HepG2 (cell line): Measurements from ENCODE around the gene PSRC1.
"Not testable (repeated sequence)": the region's sequence is repeated elsewhere in the genome, so short reads cannot be mapped to it uniquely, and the experiment has no call there.

Experiments
- NFIC ChIP-seq: IDR thresholded peaks from 2 replicates; pipeline ENCODE4 v1.6.1; 2012; ENCODE audit warnings: mild to moderate bottlenecking, low read length, inconsistent platforms
- TF ChIP-seq, protein P1 (sequence below), 2 experiments: IDR thresholded peaks; 2 replicates each; pipeline ENCODE4 v1.6.1; 2011 to 2012; ENCODE audit warnings: low read length in 2 of 2, borderline replicate concordance in 1 of 2, low read depth in 1 of 2, mild to moderate bottlenecking in 1 of 2, moderate library complexity in 1 of 2

DNA sequence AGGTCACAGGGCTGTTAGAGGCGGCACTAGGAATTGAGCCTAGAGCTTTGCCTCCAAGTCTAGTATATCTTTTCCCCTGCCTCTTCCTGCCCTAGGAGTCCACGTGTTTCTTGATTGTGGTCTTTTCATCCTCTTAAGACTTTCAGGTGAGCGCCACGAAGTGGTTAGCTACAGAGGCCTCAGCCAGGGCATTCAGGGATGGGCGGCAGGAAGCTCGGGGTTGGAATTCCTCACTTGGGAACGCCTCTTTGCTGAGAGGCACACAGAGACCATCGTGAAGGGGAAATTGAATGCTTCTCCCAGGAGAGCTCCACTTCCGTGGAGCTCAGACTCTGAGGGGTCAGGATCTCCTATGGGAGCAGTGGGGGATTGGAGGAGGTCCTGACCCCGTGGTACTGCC, 23.0 kb upstream of the PSRC1 start:
- TF ChIP-seq, protein P1, sequence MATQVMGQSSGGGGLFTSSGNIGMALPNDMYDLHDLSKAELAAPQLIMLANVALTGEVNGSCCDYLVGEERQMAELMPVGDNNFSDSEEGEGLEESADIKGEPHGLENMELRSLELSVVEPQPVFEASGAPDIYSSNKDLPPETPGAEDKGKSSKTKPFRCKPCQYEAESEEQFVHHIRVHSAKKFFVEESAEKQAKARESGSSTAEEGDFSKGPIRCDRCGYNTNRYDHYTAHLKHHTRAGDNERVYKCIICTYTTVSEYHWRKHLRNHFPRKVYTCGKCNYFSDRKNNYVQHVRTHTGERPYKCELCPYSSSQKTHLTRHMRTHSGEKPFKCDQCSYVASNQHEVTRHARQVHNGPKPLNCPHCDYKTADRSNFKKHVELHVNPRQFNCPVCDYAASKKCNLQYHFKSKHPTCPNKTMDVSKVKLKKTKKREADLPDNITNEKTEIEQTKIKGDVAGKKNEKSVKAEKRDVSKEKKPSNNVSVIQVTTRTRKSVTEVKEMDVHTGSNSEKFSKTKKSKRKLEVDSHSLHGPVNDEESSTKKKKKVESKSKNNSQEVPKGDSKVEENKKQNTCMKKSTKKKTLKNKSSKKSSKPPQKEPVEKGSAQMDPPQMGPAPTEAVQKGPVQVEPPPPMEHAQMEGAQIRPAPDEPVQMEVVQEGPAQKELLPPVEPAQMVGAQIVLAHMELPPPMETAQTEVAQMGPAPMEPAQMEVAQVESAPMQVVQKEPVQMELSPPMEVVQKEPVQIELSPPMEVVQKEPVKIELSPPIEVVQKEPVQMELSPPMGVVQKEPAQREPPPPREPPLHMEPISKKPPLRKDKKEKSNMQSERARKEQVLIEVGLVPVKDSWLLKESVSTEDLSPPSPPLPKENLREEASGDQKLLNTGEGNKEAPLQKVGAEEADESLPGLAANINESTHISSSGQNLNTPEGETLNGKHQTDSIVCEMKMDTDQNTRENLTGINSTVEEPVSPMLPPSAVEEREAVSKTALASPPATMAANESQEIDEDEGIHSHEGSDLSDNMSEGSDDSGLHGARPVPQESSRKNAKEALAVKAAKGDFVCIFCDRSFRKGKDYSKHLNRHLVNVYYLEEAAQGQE (IDR thresholded peaks at IDR 0.05; ENCODE audit: borderline replicate concordance in 1 of 2, low read depth in 1 of 2, low read length in 2 of 2) = not testable (repeated sequence)
- not testable (repeated sequence) for TF ChIP-seq NFIC
